ENCODE results near the gene CEACAM21.

The CEACAM21 gene

GRCh38 chr19:41616792-41617621 lies 41.0 kb downstream of the CEACAM21 start:
- DNase-seq (ENCODE audit: low read depth in 3 of 3): no peak

DNA sequence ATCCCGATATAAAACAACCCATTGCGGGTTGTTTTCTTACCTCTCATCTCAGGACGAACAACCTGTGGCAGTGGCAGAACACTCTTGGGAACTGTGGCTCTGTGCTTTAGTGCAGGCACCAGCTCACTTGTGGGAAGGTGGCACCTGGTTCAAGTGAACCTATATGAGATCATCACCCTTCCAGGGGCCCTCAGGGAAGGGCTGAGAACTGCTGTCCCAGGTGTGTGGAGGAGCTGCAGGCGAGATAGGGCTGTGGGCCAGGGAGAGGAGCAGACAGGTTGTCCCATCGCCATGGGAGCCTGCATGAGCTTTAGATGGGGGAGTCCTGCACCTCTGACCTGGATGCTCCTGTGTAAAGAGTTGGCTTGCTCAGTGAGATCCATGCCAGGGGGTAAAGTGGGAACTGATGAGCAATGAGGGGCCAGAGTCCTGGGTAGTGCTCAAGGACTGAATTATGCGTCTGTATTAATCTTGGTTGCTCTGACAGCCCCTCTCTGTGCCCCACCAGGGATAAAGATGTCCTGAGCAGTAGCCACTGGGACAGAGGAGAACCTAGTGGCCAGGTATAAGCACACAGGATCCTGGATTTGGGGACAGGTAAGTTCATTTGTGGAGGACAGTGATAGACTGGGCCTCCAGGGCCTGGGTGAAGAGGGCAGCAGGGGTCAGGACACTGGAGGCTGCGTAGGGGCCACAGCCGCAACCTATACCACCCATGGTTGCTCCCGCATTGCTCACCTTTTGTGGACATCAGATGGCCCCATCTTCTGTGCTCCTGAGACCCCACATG lies 42.2 kb downstream of the CEACAM21 start:
- DNase-seq (ENCODE audit: low read depth in 3 of 3): no peak

- DNase-seq (ENCODE audit: low read depth in 3 of 3): no peak
Observed at GRCh38 chr19:41619018-41619556, 43.1 kb downstream of the CEACAM21 start.

GRCh38 chr19:41620171-41620570 lies 44.2 kb downstream of the CEACAM21 start:
- no peak for DNase-seq (ENCODE audit: low read depth in 3 of 3)

- no peak for DNase-seq (ENCODE audit: low read depth in 3 of 3)
Observed at GRCh38 chr19:41621226-41621625, 45.3 kb downstream of the CEACAM21 start.

DNA sequence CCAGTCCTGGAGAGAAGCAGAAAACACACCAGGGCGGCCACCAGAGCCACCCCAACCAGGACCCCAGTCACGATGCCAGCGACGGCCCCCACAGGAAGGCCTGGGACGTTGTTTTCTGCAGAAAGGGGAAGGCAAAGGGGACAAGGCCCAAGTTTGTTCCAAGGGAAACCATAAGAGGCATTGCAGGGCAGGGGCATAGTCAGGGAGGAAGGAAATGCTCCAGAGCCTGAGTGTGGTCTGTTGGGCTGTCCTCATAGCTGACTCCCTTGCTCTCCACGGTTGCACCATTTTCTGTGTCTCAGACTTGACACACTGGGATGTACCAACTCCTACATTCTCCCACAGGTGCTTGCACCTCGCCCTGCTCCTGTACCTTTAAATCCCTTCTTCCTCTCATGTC lies 45.7 kb downstream of the CEACAM21 start:
- no peak for DNase-seq (ENCODE audit: low read depth in 3 of 3)

- DNase-seq (ENCODE audit: low read depth in 3 of 3): no peak
Observed at GRCh38 chr19:41623360-41623759, 47.4 kb downstream of the CEACAM21 start.

DNA sequence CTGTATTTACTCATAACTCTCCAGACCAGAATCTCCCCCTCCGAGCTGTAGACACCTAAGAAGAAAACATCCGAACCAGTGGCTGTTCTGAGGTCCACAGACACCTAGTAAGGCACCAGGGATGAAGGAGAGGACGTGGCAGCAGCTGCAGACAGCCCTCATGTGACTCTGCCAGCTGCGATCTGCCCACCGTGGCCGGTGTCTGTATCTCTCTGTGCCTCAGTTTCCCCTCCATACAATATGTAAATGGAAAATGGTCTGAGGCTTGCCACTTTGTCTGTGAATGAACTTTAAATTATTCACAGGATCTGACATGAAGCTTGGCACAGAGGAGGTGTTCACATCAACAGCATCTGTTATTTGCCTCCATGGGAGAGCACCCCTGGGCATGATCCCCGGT lies 48.5 kb downstream of the CEACAM21 start:
- DNase-seq (ENCODE audit: low read depth in 3 of 3): no peak

DNA sequence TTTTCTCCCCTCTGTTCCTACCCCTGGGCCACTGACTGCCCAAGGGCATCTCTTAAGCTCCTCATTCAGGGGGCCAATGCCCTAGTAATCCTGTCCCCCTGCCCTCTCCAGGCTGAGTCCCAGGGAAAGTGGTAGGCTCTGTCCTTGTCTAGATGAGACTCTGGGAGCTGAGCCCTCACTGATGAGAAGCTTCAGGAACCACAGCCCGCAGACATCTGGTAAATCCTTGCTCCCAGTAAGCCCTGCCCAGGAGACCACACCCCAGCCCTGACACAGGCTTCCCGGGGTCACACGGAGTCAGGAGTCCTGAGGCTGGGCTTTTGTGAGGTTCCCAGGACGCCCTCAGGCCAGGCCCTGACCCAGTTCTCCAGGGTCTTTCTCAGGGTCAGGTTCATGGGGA lies 49.0 kb downstream of the CEACAM21 start:
- DNase-seq (ENCODE audit: low read depth in 3 of 3): no peak

DNA sequence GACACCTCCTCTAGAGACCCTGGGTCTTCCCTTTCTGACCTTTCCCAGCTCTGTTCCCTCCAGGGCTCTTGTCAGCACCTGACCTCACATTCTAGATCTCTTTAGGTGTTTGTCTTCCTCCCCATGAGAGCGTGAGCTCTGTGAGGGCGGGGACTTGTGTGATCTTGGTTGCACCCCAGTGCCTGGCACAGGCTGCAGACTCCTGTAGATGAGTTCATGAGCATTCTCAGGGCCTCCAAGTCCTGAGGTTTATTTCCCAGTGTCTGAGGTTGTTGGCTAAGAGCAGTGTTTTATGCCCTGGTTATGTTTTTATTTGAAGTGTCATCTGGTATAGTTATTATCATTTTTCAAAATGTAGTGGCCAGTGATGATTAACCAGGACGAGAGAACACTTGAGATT lies 50.3 kb downstream of the CEACAM21 start:
- no peak for DNase-seq (ENCODE audit: low read depth in 3 of 3)

GRCh38 chr19:41626877-41627276 lies 50.9 kb downstream of the CEACAM21 start, which contains the start of gene CEACAM4:
TSS of gene CEACAM4 (minus strand) at chr19:41627074. CDS start at chr19:41626963, 111 bp downstream.
- no peak for DNase-seq (ENCODE audit: low read depth in 3 of 3)

- DNase-seq (ENCODE audit: low read depth in 3 of 3): no peak
Observed at GRCh38 chr19:41627966-41628675, 52.2 kb downstream of the CEACAM21 start.
